NCI-H524 treated with DMSO at 0.1 percent for 48 hours (cell line): ENCODE data around the gene ASB6.
"Not testable (repeated sequence)": the region's sequence is repeated elsewhere in the genome, so short reads cannot be mapped to it uniquely, and the experiment has no call there.

Experiments
- DNase-seq: peaks from one replicate; lab custom pipeline; 2025; lab: John Stamatoyannopoulos, UW

Gene ASB6

DNA sequence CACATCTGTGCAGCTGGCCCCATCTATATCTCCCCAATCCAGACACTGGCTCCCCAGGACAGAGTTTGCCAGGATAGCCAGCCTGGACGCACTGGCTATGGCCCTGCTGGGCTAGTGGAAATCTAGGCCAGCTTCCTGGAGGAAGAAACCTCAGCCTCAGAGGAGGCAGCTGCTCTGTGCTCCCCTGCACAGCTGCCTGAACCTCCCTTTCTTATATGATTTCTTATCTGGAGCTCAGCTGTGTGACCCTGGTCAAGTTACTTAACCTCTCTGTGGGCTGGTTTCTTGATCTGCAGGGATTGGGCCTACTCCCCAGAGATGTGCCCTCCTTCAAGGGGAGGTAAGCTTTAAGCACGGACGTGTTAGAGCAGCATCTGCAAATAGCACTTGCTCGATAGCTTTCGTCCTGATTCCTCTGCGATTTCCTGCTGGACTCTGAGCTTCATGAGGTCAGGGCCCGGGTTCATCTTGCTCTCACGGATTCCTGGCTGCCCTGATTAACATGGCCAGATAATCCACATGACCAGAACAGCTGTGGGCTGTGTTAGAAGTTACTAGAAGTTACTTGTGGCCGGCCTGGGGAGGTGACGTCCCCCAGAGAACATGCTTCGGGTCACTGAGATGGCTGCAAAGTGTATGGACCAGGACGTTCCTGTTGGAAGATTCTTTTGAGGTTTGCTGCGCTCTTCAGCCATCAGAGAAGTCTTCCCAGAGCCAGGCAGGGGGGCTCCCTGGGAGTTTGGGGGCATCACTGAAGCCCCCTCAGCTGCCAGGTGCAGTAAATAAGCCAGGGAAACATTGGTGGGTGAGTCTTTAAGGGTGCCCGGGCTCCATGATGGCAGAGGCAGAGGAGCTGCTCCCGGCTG, 35.6 kb downstream of the ASB6 start:
- no peak for DNase-seq

DNA sequence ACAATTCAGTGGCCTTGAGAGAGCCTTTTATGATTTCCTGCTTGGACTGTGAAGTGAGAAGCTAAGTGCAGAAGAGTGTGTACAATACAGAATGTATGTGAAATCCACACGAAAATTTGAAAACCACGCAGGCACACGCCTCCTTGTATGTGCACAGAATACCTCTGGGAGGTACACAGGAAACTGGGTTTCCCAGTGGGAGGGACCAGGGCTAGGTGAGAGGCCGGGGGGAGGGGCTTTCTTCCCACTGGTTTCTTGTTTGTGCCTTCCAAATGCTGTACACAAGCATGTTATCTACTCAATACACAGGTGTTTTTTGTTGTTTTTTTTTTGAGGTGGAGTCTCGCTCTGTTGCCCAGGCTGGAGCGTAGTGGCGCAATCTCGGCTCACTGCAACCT, 37.2 kb downstream of the ASB6 start:
- no peak for DNase-seq

DNA sequence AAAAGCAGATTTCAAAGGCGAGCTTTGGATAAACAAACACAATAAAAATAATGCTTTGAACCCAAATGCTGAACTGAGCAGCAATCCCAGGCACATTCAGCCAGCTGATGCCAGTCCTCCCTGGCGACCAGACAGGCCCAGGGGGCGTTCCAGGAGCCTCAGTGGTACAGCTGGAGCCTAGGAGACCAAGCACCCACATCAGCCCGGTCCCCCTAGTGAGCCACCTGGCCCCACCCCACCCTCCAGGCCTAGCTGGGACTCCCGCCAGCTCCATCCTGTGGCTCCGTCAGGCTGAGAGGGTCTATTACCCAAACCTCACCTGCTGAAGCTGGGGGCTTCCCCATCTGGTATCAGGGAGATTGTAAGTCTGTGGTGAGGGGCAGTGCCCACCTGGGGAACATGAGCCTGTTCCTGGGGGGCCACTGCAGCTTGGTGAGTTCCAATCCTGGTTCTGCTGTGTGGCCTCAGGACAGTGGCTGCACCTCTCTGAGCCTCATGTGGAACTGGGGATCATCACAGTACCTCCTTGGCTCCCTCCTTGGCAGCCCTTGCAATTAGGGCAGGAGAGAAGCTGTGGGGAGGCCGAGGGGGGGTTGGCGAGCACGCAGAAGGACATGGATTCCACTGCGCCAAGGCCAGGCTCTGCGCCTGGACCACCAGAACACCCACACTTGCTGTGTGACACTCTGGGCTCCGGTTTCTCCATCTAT, 37.7 kb downstream of the ASB6 start:
- DNase-seq = no peak

- DNase-seq = no peak
Measured at GRCh38 chr9:129602598-129603415, 39.1 kb downstream of the ASB6 start.

DNA sequence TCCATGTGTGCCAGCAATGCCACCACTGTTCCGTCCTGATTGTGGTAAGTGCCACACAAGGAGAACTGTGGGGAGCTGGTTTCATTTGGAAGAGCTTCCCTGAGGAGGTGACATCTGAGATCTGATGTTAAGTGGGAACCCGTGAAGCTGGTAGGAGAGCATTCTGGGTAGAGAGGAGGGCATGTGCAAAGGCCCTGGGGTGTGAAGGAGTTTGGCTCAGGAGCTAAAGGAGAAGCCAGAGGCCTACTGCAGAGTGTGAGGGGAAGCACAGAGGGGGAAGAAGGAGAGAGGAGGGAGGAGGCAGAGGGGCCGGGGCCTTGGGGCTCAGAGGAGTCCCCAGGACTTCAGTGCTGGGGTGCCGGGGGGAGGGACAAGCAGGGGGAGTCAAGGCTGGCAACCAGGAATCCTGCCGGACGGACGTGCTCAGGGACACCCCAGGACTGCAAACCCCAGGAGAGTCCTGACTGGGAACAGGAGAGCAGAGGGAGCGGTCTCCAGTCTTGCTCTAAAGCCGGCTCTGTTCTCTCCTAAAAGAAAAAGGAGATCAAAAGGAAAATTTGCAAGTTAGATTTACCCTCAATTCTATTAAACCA, 40.8 kb downstream of the ASB6 start:
- no peak for DNase-seq

GRCh38 chr9:129598089-129598596, 43.8 kb downstream of the ASB6 start:
- DNase-seq = no peak

DNA sequence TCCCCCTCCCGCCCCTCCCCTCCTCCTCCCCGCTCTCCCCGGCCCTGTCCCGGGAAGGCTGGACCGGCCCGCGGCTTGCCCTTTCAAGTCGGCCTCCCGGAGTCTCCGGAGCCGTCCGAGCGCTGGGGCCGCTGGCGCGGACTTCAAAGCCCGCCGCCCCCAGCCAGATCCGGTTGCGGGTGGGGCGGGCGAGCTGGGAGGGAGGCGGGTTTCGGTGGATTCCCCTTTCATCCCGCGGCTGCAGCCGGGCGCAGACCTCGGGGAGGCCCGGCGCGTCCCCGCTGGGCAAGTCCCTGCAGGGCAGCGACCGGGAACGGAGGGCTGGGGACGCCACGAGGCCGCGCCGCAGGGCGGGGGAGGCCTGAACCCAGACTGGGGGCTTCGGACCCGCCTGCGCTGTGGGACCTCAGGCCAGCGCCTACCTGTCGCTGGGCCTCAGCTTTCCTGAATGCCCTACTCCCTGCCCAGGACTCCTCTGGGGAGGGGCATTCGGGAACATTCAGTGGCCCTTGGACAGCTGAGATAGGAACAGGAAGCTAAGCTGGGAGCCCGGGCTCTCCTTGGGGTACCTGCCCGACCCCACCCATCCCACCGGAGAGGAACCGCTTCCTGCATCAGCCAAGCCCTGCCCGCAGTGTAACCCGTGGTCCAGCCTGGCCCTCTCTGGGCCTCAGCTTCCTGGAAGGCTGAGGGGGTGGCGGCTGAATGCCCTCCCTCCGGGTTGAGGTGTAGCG, 44.4 kb downstream of the ASB6 start:
- no peak for DNase-seq

GRCh38 chr9:129596541-129597331, 45.2 kb downstream of the ASB6 start:
- no peak for DNase-seq

- DNase-seq = no peak
Measured at GRCh38 chr9:129595903-129596540, 45.9 kb downstream of the ASB6 start.

- DNase-seq = no peak
Measured at GRCh38 chr9:129595311-129595741, 46.6 kb downstream of the ASB6 start.

DNA sequence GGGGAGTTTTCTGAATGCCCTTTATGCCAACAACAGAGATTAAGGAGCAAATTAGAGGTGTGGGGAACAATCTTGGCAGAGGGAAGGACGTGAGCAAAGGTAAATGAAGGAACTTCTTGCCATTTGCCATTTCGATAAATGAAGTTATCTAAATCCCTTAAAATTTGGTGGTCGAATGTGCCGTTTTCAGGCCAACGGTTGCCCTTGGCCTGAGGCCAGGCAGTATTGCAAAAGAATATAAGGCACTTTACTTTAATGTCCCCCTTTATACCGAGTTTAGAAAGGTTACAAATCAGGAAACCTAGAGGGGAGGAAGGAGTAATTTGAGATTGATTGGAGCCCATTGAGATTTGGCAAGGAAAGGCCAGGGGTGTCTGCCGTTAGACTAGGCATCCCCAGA, 47.3 kb downstream of the ASB6 start:
- no peak for DNase-seq

DNA sequence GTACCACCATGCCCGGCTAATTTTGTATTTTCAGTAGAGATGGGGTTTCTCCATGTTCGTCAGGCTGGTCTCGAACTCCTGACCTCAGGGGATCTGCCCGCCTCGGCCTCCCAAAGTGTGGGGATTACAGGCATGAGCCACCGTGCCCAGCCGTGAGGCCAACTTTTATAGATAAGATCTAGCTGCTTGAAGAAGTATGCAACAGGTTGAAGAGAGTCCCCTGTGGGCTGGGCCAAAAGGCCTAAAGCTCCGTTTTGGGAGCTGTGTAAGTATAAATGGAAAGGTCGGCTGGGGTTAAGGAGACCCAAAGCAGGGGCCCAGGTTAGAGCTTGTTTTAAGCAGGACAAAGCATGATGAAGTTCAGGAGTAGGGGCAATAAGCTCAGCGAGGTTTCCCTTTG, 49.2 kb downstream of the ASB6 start:
- DNase-seq = not testable (repeated sequence)

GRCh38 chr9:129591916-129592315, 50.0 kb downstream of the ASB6 start:
- DNase-seq = no peak

DNA sequence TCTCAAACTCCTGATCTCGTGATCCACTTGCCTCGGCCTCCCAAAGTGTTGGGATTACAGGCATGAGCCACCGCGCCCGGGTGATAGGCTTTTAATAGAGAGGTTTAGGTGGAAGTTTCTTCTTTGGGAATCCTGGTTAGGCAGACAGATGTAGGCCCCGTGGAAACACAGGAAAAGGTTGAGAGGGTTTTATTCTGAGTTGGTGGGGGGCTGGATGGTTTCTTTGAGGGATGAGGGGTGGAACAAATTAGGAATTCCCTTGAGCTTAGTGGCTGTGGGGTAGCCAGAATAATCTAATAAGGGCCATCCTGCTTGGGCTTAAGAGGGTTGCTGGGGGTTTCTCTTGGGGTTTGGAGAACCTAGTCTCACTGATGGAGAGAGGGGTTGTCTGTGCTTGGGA, 51.5 kb downstream of the ASB6 start:
- no peak for DNase-seq

DNA sequence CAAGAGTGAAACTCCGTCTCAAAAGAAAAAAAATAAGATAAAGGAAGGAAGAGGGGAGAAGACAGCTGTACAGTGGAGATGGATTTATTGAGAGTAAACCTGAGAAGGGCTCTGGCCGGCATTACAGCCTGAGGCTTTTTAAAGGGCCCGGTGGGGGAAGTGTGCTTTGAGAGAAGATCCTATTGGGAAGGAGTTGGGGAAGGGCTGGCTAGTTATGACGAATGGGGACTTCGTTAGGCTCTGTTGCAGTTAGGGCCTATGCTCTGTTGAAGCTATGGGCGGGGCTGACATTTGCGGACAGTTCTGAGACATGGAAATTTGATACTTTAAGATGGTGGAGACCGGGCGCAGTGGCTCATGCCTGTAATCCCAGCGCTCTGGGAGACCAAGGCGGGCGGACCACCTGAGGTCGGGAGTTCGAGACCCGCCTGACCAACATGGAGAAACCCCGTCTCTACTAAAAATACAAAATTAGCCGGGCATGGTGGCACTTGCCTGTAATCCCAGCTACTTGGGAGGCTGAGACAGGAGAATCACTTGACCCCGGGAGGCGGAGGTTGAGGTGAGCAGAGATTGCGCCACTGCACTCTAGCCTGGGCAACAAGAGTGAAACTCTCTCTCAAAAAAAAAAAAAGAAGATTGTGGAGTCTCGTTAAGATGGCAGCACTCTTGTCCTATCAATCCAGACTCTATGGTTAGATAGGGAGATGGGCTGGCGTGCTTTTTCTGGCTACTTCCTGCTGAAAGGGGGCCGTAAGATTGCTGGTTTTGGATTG, 54.3 kb downstream of the ASB6 start:
- no peak for DNase-seq

DNA sequence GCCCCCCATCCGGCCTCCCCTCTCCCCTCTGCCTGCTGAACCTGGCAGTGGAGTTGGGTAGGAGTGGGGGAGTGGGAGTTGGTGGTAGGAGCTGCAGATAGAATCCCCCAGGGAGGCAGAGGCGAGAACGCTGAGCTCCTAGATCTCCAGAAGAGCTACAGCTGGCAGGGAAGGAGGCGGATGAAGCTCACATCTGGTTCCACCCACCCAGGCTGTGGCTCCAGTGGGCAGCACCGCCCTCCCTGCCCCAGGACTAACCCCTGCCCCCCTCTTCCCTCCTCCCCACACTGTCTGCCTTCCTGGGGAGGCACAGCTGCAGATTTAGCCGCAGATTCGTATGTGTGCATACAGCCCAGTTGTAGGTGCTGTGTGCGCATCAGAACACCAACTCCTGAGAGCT, 55.3 kb downstream of the ASB6 start:
- DNase-seq = no peak

- DNase-seq = no peak
Measured at GRCh38 chr9:129586245-129586644, 55.7 kb downstream of the ASB6 start.

GRCh38 chr9:129585352-129585751, 56.6 kb downstream of the ASB6 start:
- DNase-seq = no peak
